Liver (tissue), 9 donors: Measurements from ENCODE around the gene TSSK2. TPM values are rescaled to one million over a fixed set of nuclear protein-coding genes. Genes with fewer than 3 reads are reported as not detected.

Experiments used
- DNase-seq: peaks from one replicate; pipeline ENCODE4 v3.0.0-alpha.2; 2017; ENCODE audit warnings: low spot score
- H3K27ac ChIP-seq, 2 donors: one replicate each; pipeline ENCODE4 v1.7.0; 2013; ENCODE audit warnings: inconsistent platforms in 2 of 2, low read length in 2 of 2, control low read depth in 1 of 2, low read depth in 1 of 2, mild to moderate bottlenecking in 1 of 2
- H3K27me3 ChIP-seq, 4 donors: one replicate each; pipeline versions ENCODE4 v1.6.1 to v1.7.0; 2013; ENCODE audit warnings: low read length in 3 of 4, inconsistent platforms in 1 of 4, mild to moderate bottlenecking in 1 of 4, moderate library complexity in 1 of 4; ENCODE audit not compliant: control insufficient read depth in 4 of 4, insufficient read depth in 4 of 4
- H3K36me3 ChIP-seq, 4 donors: one replicate each; pipeline versions ENCODE4 v1.6.1 to v1.7.0; 2013; ENCODE audit warnings: low read length in 3 of 4, mild to moderate bottlenecking in 3 of 4, low read depth in 1 of 4, moderate library complexity in 1 of 4; ENCODE audit not compliant: control insufficient read depth in 4 of 4, insufficient read depth in 3 of 4
- H3K4me1 ChIP-seq, 4 donors: one replicate each; pipeline versions ENCODE4 v1.6.1 to v1.7.0; 2013; ENCODE audit warnings: low read length in 3 of 4, mild to moderate bottlenecking in 3 of 4, moderate library complexity in 1 of 4; ENCODE audit not compliant: control insufficient read depth in 4 of 4, insufficient read depth in 4 of 4
- H3K4me3 ChIP-seq, 3 donors: one replicate each; pipeline versions ENCODE4 v1.6.1 to v1.7.0; 2013; ENCODE audit warnings: low read length in 3 of 3, control low read depth in 1 of 3, low read depth in 1 of 3, mild to moderate bottlenecking in 1 of 3
- H3K9ac ChIP-seq, 2 donors: one replicate each; pipeline ENCODE4 v1.7.0; 2013; ENCODE audit warnings: low read length in 2 of 2, mild to moderate bottlenecking in 2 of 2, moderate library complexity in 2 of 2, control low read depth in 1 of 2, low read depth in 1 of 2
- H3K9me3 ChIP-seq, 4 donors: one replicate each; pipeline versions ENCODE4 v1.6.1 to v1.7.0; 2013; ENCODE audit warnings: low read length in 3 of 4; ENCODE audit not compliant: control insufficient read depth in 4 of 4
- FOXA2 ChIP-seq: IDR thresholded peaks from 2 replicates; pipeline ENCODE4 v1.6.1; 2016; ENCODE audit warnings: antibody characterized with exemption
- GABPA ChIP-seq, 2 donors: IDR thresholded peaks in 1 of 2; conservative IDR thresholded peaks in 1 of 2; 2 replicates each; pipeline ENCODE4 v1.6.1; 2016; ENCODE audit warnings: antibody characterized with exemption in 2 of 2, mild to moderate bottlenecking in 1 of 2, moderate library complexity in 1 of 2
- HNF4A ChIP-seq, 2 donors: conservative IDR thresholded peaks; 2 replicates each; pipeline ENCODE4 v1.6.1; 2016; ENCODE audit warnings: antibody characterized with exemption in 2 of 2, mild to moderate bottlenecking in 2 of 2
- HNF4G ChIP-seq: IDR thresholded peaks from 2 replicates; pipeline ENCODE4 v1.6.1; 2016; ENCODE audit warnings: antibody characterized with exemption
- JUND ChIP-seq, 2 donors: IDR thresholded peaks; 2 replicates each; pipeline ENCODE4 v1.6.1; 2016; ENCODE audit warnings: antibody characterized with exemption in 2 of 2
- MAX ChIP-seq: IDR thresholded peaks from 2 replicates; pipeline ENCODE4 v1.6.1; 2016; ENCODE audit warnings: antibody characterized with exemption
- NR2F2 ChIP-seq: IDR thresholded peaks from 2 replicates; pipeline ENCODE4 v1.6.1; 2016; ENCODE audit warnings: antibody characterized with exemption
- RAD21 ChIP-seq, 2 donors: IDR thresholded peaks; 2 replicates each; pipeline ENCODE4 v1.6.1; 2016; ENCODE audit warnings: antibody characterized with exemption in 2 of 2, mild to moderate bottlenecking in 2 of 2
- REST ChIP-seq: IDR thresholded peaks from 2 replicates; pipeline ENCODE4 v1.6.1; 2016; ENCODE audit warnings: antibody characterized with exemption, mild to moderate bottlenecking
- SP1 ChIP-seq: IDR thresholded peaks from 2 replicates; pipeline ENCODE4 v1.6.1; 2018; ENCODE audit warnings: antibody characterized with exemption, mild to moderate bottlenecking
- TAF1 ChIP-seq: conservative IDR thresholded peaks from 2 replicates; pipeline ENCODE4 v1.6.1; 2016; ENCODE audit warnings: antibody characterized with exemption, mild to moderate bottlenecking
- ZBTB33 ChIP-seq: IDR thresholded peaks from 2 replicates; pipeline ENCODE4 v1.6.1; 2016; ENCODE audit warnings: antibody characterized with exemption
- WGBS: extraction: QIAGEN DNeasy Blood & Tissue Kit; methylation state at CpG from one replicate; pipeline ENCODE4 v1.1.7; 2013; 5-methylcytosine and 5-hydroxymethylcytosine counted together
- polyA plus RNA-seq, 2 donors: library from polyadenylated mRNA; stranded (reverse) in 1 of 2; unstranded in 1 of 2; fragments of 200-250 nt in 1 of 2; fragments of >200 nt in 1 of 2; fragmentation: Nextera tagmentation in 1 of 2; extraction: Ambion mirVana in 1 of 2; gene quantifications; one replicate each; pipeline versions ENCODE4 v1.2.1 to v1.2.3, GENCODE V29; 2013 to 2015
- total RNA-seq, 2 donors: library from RNA; depleted of rRNA; stranded (reverse); fragments of >200 nt; gene quantifications; one replicate each; pipeline ENCODE4 v1.2.3, GENCODE V29; 2014
- donor health status: healthy.
- donor health status: healthy.
- donor health status: healthy.
- donor health status: healthy.
- donor health status: healthy.

TSSK2 gene
- total and polyA plus RNA-seq, 4 donors = 0.08 TPM; not detected in 3

GRCh38 chr22:19086896-19087295, 44.2 kb upstream of the TSSK2 start:
- no peaks in the 10 kb centered on the region for H3K9me3 ChIP-seq
- WGBS = 93% methylated on average over 3 of the region's 3 CpGs
- no peak for DNase-seq
- no peaks in the 10 kb centered on the region for H3K27me3 ChIP-seq
- H3K9ac ChIP-seq = no peak overlapping the region
- no peak for TF ChIP-seq REST
- H3K4me1 ChIP-seq = peaks cover 2 to 5% (median 4%) of the 10 kb centered on the region in 4 donors
- H3K4me3 ChIP-seq = no peak overlapping the region
- peaks cover 0 to 16% (median 6%) of the 10 kb centered on the region in 4 donors for H3K36me3 ChIP-seq
- peak overlapping the region in 1 of 2 donors; percentile 12 for H3K27ac ChIP-seq

- no peak for TF ChIP-seq SP1
- TF ChIP-seq HNF4G = no peak
- TF ChIP-seq NR2F2 = no peak
- TF ChIP-seq GABPA (IDR thresholded peaks at IDR 0.05 in 1 of 2, conservative IDR thresholded peaks at IDR 0.05 in 1 of 2) = no peak
- TF ChIP-seq HNF4A (conservative IDR thresholded peaks at IDR 0.05) = no peak
- TF ChIP-seq MAX = no peak
- no peak for TF ChIP-seq TAF1
- TF ChIP-seq JUND (IDR thresholded peaks at IDR 0.05) = no peak
- no peak for TF ChIP-seq FOXA2
- TF ChIP-seq RAD21 (IDR thresholded peaks at IDR 0.05) = no peak
- no peak for TF ChIP-seq ZBTB33
- Histone ChIP-seq H3K9me3 (no peaks in the 10 kb centered on the region), H3K4me1 (peaks cover 0 to 5% (median 4%) of the 10 kb centered on the region in 4 donors), H3K4me3 (no peak overlapping the region), H3K27ac (no peak overlapping the region), H3K27me3 (no peaks in the 10 kb centered on the region), H3K9ac (no peak overlapping the region), H3K36me3 (peaks cover 0 to 16% (median 6%) of the 10 kb centered on the region in 4 donors)
- WGBS = 97% methylated on average over 14 of the region's 14 CpGs
- DNase-seq = no peak
Measured at GRCh38 chr22:19088866-19089595, 42.1 kb upstream of the TSSK2 start.

- no peak for DNase-seq
- Histone ChIP-seq H3K27me3 (no peaks in the 10 kb centered on the region), H3K27ac (no peak overlapping the region), H3K36me3 (peaks cover 0 to 15% (median 6%) of the 10 kb centered on the region in 4 donors), H3K4me3 (no peak overlapping the region), H3K4me1 (peaks cover 0 to 5% (median 2%) of the 10 kb centered on the region in 4 donors), H3K9me3 (no peaks in the 10 kb centered on the region), H3K9ac (no peak overlapping the region)
- TF ChIP-seq GABPA (IDR thresholded peaks at IDR 0.05 in 1 of 2, conservative IDR thresholded peaks at IDR 0.05 in 1 of 2) (no peak), SP1 (no peak), HNF4A (conservative IDR thresholded peaks at IDR 0.05) (no peak), REST (no peak)
- WGBS = 98% methylated on average over 2 of the region's 2 CpGs
Measured at GRCh38 chr22:19090183-19090582, 40.9 kb upstream of the TSSK2 start.
